Breast epithelium (tissue), 3 donors: ENCODE results near the gene UNC5CL.

ENCODE experiments used
- POLR2AphosphoS5 ChIP-seq, 3 donors: sonication (generic); formaldehyde crosslinking; IDR thresholded peaks; one replicate each; pipeline ENCODE4 v1.6.1; 2017; ENCODE audit warnings: antibody characterized with exemption in 3 of 3
- TF ChIP-seq, protein P1 (sequence below), 3 donors: fragments of 450-650 bp; IDR thresholded peaks; one replicate each; pipeline ENCODE4 v1.5.1; 2016 to 2017; ENCODE audit warnings: antibody characterized with exemption in 3 of 3, mild to moderate bottlenecking in 3 of 3, moderate library complexity in 3 of 3

DNA sequence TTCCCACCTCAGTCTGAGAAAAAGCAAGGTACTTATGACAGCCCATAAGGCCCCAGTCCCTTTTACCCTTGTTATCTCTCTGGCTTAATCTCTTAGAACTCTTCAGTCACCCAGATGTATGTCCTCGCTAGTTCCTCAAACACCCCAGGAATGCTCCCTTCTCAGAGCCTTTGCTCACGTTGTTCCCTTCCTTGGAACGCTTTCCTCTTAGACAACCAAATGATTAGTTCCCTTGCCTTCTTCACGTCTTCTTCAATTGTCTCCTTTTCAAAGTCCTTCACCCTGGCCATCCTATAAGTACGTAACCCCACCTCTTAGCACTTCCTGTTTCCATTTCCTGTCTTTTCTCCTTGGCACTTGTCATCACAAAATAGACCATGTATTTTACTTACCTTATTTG, 12.9 kb upstream of the UNC5CL start:
- TF ChIP-seq, protein P1, sequence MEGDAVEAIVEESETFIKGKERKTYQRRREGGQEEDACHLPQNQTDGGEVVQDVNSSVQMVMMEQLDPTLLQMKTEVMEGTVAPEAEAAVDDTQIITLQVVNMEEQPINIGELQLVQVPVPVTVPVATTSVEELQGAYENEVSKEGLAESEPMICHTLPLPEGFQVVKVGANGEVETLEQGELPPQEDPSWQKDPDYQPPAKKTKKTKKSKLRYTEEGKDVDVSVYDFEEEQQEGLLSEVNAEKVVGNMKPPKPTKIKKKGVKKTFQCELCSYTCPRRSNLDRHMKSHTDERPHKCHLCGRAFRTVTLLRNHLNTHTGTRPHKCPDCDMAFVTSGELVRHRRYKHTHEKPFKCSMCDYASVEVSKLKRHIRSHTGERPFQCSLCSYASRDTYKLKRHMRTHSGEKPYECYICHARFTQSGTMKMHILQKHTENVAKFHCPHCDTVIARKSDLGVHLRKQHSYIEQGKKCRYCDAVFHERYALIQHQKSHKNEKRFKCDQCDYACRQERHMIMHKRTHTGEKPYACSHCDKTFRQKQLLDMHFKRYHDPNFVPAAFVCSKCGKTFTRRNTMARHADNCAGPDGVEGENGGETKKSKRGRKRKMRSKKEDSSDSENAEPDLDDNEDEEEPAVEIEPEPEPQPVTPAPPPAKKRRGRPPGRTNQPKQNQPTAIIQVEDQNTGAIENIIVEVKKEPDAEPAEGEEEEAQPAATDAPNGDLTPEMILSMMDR (IDR thresholded peaks at IDR 0.05): no peak
- TF ChIP-seq POLR2AphosphoS5 (IDR thresholded peaks at IDR 0.05): no peak
